Cortex of kidney (tissue), 1 donor: ENCODE data around the gene MBD5.

ENCODE experiments used
- DNase-seq: peaks from one replicate; lab custom pipeline; 2025; lab: John Stamatoyannopoulos, UW

Gene MBD5

DNA sequence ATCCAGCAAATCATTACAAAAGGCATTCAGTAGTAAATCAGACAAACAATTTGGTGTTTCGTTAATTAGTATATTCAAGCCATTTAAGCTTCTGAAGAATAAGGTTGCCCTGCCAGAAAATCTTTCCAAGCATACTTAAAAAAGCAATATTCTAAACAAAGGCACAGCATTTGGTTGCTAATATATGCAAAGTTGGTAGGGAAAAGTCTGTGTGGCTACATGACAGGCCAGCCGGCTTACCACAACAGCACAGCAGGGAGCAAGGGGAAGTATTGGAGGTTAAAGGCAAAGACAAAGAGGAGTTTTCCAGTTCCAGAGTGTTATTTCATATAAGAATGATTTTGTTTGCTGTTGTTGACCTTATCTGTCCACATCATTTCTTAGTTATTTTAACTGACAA, 282.3 kb downstream of the MBD5 start:
- DNase-seq: no peak

DNA sequence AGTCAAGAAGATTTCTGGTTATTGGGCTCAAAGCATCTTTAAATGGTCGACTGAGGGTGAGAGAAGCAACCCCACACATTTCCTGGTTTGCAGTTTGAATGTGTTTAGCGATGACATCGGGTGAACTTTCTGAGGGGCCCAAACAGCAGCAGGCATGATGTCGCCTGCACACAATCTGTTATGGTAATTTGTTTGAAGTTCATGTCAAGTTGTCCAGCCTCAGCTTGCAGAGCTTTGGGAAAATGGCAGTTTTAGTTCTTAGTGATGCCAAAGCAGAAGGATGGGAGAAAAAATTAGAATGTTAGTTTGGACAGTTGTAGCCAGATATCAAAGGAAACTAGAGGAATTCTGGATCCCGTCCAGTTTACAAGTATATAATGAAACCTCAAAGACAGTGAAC, 284.6 kb downstream of the MBD5 start:
- no peak for DNase-seq

- no peak for DNase-seq
Measured at GRCh38 chr2:148306027-148306426, 285.1 kb downstream of the MBD5 start.

DNA sequence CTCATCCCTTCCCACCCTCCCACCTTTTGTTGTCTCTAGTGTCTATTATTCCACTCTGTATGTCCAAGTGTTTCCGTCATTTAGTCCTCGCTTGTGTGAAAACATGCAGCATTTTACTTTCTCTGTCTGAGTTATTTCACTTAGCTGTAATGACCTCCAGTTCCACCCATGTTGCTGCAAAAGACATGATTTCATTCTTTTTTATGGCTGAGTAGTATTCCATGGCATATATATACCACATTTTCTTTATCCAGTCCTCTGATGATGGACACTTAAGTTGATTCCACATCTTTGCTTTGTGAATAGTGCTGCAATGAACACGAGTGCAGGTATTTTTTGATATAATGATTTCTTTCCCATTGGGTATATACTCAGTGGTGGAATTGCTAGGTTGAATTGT, 296.7 kb downstream of the MBD5 start:
- DNase-seq: no peak

- no peak for DNase-seq
Measured at GRCh38 chr2:148338541-148338940, 317.6 kb downstream of the MBD5 start.

DNA sequence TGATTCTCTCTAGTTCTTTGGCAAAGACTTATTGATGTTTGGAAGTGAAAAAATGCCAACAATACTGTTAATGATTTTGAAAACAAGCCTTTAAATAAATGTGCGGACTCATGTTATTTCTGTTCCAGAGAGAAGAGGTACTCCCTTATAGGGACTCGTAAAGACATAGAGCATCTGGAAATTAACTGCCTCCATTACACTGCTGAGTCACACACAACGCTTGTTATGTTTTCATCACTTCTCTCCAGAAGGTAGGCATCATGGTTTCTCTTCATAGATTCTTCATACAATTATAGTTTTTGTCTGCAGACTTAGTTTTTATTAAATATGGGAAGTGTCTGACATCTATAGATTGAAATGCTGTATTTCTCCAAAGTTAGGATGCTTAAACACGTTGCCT, 321.2 kb downstream of the MBD5 start:
- no peak for DNase-seq

DNA sequence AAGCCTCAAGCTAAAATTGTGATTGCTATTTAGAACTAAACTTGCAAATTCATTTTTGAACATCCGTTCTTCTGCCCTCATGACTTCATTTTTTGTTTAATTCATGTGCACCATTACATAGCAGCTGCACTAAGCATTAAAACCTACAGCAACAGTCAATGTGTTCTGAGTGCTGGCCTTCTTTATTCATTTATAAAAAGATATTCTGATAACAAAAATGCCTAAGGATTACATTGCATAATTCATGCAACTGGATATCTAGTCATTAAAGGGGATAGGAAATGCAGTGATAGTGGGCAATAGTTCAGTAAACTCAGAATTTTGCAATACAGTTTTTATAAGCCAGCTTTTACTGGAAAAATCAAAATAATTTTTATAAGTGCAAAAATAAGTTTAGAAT, 329.3 kb downstream of the MBD5 start:
- DNase-seq: no peak

- DNase-seq: no peak
Measured at GRCh38 chr2:148351437-148352143, 330.7 kb downstream of the MBD5 start.

DNA sequence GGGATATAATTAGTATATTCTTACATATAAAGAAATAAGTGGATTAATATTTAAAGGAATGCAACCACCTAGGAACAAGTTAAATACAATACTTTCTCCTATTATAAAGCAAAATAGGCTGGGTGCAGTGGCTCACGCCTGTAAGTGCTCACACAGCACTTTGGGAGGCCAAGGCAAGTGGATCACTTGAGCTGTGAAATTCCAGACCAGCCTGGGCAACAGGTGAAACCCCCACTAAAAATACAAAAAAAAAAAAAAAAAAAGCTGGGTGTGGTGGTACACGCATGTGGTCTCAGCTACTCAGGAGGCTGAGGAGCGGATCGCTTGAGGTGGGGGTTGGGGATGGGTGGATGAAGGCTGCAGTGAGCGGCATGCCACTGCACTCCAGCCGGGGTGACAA, 337.5 kb downstream of the MBD5 start:
- DNase-seq: no peak

DNA sequence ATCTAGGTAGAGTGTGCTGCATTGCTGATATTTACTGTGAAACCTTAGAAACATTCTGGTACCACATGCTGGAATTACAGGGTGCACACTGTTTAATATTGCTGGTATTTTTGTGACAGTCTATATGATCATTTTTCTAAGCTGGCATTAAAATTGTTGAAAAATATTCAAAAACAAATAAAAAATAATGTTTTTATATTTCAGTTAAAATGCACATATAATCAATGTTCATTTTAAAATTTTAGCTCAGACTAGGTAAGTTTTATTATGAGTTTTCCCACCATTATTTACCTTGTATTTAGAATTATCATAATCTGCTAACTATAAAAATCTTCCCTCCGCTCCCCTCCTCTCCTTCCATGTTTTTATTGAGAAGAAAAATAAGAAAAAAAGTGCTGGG, 339.8 kb downstream of the MBD5 start:
- no peak for DNase-seq

DNA sequence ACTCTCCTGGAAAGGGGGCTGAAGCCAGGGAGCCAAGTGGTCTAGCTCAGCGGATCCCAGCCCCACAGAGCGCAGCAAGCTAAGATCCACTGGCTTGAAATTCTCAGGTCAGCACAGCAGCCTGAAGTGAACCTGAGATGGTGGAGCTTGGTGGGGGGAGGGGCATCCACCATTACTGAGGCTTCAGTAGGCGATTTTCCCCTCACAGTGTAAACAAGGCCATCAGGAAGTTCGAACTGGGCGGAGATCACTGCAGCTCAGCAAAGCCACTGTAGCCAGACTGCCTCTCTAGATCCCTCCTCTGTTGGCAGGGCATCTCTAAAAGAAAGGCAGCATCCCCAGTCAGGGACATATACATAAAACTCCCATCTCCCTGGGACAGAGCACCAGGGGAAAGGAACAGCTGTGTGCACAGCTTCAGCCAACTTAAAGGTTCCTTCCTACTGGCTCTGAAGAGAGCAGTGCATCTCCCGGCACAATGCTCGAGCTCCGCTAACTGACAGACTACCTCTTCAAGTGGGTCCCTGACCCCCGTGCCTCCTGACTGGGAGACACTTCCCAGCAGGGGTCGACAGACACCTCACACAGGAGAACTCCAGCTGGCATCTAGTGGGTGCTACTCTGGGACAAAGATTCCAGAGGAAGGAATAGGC, 341.4 kb downstream of the MBD5 start:
- DNase-seq: no peak

- DNase-seq: no peak
Measured at GRCh38 chr2:148375214-148375613, 354.3 kb downstream of the MBD5 start.

DNA sequence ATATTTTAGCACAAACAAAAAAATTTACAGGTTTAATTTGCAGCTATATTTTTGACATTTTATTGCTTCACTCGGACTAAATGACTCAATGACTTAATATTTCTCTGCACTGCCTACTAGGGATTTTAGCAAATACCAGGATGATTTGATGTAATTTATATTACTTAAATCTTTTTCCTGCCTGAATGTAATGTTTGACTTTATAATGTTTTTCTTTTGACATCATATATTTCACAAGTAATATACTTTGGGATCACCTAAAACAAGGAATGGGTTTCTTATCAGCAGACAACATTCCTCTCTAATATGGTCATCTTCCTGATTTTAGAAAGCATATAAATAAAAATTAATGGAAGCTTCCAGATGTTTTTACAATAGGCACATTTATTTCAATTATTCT, 370.4 kb downstream of the MBD5 start:
- no peak for DNase-seq

DNA sequence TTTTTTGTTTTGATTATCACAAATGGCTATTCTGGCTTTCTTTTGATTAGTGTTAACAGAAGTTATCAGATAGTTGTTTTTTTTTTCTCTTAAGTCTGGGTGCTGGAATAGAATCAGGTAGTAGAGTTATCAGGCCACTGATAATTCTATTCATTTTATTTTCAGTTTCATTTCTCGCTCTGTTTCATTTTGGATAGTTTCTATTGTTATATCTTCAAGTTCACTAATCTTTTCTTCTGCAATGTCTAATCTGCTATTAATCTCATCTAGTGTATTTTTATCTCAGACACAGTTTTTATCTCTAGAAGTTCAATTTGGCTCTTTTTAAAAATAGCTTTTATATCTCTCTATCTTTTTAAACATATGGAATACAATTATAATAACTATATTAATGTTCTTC, 381.9 kb downstream of the MBD5 start:
- DNase-seq: no peak

DNA sequence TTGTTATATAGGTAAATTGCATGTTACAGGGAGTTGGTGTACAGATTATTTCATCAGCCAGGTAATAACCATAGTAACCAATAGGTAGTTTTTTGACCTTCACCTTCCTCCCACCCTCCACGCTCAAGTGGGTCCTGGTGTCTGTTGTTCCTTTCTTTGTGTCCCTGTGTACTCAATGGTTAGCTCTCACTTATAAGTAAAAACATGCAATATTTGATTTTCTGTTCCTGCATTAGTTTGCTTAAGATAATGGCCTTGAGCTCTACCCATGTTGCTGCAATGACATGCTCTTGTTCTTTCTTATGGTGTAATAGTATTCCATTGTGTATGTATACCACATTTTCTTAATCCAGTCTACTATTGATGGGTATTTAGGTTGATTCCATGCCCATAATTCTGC, 390.0 kb downstream of the MBD5 start:
- DNase-seq: no peak

GRCh38 chr2:148416248-148416647, 395.4 kb downstream of the MBD5 start:
- no peak for DNase-seq

DNA sequence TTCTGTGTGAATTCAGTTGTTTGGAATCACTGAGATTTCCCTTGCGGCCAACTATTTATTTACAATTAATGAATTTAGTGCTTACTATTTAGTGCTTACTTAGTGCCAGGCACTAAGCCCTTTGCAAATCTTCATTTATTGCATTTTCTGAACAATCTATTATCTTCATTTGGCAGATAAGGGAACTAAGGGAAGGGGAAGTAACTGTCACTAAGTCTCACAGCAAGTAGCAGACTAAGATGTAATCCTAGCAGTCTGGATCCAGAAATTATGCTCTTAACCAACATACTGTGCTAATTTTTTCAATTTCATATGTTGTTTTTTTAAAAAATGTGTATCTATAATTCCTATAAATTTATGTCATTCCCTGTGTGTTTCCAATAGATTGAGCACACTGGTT, 409.2 kb downstream of the MBD5 start:
- no peak for DNase-seq

GRCh38 chr2:148447877-148448276, 427.0 kb downstream of the MBD5 start:
- no peak for DNase-seq

- no peak for DNase-seq
Measured at GRCh38 chr2:148450531-148450930, 429.6 kb downstream of the MBD5 start.

GRCh38 chr2:148451046-148451445, 430.2 kb downstream of the MBD5 start:
- DNase-seq: no peak

DNA sequence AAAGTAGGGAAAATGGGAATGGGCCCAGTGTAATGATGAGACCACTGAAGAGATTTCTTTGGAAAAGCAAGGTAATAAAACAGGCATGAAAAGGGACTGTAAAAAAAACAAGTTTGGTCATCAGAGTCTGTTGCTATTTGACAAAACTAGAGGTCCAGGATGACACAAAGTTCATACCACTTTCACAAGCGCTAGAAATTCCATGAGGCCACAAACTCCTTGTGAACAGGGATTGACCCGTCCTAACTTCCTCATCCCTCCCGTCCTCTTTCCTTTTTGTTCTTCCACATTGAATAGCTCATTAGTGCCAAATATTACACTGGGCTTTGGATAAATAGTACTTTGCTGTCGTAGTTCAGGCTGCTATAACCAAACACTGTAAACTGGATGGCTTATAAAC, 434.9 kb downstream of the MBD5 start:
- no peak for DNase-seq

DNA sequence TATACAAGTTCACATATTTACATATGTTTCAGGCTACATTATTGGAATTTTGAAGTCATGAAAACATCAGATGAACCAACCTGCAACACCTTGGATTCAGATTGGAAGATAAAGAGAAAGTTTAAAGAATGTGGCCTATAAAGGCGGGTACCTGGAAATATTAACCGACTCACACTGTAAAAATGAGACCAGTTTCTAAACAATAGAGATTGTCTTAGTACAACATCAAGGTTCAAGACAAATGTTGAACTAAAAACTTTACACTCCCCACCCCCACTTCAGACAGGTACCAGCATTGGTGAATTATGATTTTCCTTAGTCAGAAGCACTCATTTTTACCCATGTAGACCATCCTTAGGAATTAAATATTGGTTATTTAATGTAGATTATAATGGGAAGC, 437.3 kb downstream of the MBD5 start:
- no peak for DNase-seq

- DNase-seq: no peak
Measured at GRCh38 chr2:148459377-148459778, 438.5 kb downstream of the MBD5 start.

DNA sequence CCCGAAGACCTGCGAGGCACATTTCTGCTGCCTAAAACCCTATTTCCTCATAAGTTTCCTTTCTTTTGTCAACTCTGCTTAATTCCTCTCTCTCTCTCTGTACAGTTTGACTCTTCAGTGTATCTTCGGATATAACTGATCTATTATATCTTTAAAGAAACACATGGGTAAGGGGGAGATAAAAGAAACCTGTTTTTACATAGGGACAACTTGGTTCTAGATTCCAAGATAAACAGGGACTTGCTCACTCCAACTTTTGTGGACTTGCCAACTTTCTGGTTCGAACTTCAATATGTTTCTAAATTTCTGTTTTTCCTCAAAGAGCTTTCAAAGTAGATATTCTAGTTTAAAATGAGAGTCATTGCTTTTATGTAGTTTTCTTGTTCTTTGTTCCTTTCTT, 441.0 kb downstream of the MBD5 start:
- no peak for DNase-seq
